Upper lobe of left lung (tissue), 4 donors: ENCODE results near the gene FOLR2.

ENCODE experiments used
- EP300 ChIP-seq, 4 donors: sonication (generic); formaldehyde crosslinking; IDR thresholded peaks; one replicate each; pipeline ENCODE4 v1.5.1; 2017; ENCODE audit warnings: antibody characterized with exemption in 4 of 4, control low read depth in 2 of 4
- POLR2A ChIP-seq, 4 donors: fragments of 450-650 bp; IDR thresholded peaks; one replicate each; pipeline ENCODE4 v1.5.1; 2016 to 2017; ENCODE audit warnings: antibody characterized with exemption in 4 of 4, mild to moderate bottlenecking in 2 of 4
- POLR2AphosphoS5 ChIP-seq, 2 donors: sonication (generic); formaldehyde crosslinking; IDR thresholded peaks; one replicate each; pipeline ENCODE4 v1.5.1; 2017; ENCODE audit warnings: antibody characterized with exemption in 2 of 2
- TF ChIP-seq, protein P1 (sequence below), 6 experiments: fragments of 450-650 bp in 4 of 6; fragments of 200-600 bp in 2 of 6; sonication (generic) in 2 of 6; IDR thresholded peaks; one replicate each; pipeline ENCODE4 v1.5.1; 2016 to 2019; ENCODE audit warnings: antibody characterized with exemption in 6 of 6

DNA sequence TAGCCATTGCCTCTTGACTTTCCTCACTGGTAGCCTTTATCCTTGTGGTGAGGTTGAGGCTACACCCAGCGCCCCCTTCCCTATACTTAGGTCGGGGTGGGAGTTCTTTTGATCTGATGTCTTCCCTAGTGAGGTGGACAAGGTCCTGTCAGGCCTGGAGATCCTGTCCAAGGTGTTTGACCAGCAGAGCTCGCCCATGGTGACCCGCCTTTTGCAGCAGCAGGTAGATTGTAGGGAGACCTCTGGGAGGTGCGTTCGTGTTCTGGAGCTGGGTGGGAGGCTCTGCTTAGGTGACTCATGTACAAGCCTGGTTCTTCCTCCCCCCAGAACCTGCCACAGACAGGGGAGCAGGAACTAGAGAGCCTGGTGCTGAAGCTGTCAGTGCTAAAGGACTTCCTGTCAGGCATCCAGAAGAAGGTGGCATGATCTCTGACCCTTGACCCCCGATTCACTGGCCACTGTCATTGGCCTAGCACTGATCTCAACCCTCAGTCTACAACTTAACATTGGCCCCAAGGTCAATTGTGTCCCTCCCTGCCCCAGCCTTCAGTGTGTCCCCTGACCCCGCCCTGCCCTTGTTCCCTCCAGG lies 12.8 kb downstream of the FOLR2 start:
- TF ChIP-seq POLR2A (IDR thresholded peaks at IDR 0.05) (no peak), POLR2AphosphoS5 (IDR thresholded peaks at IDR 0.05) (no peak), EP300 (IDR thresholded peaks at IDR 0.05) (no peak)
- TF ChIP-seq, protein P1, sequence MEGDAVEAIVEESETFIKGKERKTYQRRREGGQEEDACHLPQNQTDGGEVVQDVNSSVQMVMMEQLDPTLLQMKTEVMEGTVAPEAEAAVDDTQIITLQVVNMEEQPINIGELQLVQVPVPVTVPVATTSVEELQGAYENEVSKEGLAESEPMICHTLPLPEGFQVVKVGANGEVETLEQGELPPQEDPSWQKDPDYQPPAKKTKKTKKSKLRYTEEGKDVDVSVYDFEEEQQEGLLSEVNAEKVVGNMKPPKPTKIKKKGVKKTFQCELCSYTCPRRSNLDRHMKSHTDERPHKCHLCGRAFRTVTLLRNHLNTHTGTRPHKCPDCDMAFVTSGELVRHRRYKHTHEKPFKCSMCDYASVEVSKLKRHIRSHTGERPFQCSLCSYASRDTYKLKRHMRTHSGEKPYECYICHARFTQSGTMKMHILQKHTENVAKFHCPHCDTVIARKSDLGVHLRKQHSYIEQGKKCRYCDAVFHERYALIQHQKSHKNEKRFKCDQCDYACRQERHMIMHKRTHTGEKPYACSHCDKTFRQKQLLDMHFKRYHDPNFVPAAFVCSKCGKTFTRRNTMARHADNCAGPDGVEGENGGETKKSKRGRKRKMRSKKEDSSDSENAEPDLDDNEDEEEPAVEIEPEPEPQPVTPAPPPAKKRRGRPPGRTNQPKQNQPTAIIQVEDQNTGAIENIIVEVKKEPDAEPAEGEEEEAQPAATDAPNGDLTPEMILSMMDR (IDR thresholded peaks at IDR 0.05) = no peak
